Measurements from ENCODE around the gene RET. TPM values are rescaled to one million over a fixed set of nuclear protein-coding genes. Genes with fewer than 3 reads are reported as not detected.

The RET gene
- total RNA-seq, 1 experiment from 2014 or later, result 0.37 TPM

DNA sequence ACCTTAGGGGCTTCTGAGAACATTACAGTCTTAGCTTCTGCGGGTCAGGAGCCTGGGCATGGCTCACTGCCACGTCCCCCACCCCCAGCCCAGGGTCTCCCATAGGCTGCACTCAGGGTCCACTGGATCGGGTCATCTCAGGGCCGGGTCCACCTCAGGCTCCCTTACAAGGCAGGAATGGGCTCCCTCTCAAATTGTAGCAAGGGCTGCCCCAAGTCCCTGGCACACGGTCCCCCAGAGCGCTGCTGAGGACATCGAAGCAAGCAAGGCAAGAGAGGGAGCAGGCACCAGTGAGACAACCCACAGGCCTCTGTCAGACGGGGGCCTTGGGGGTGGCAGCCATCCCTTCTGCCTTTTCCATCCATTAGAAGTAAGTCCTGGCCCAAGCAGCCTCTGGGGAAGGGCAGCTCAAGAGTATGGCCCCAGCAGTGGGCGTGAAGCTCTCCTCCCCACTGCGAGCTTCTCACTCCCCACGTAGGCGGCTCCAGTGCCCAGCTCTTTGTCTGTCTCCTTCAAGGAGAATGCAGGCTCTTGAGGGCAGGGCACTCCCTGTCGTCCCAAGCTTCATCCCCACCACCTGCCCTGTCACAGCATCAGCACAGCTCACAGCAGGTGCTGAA lies 18.0 kb upstream of the RET start:
- DNase-seq (ENCODE audit: low read depth), result no peak
- in situ Hi-C loops (cut with HindIII; ENCODE audit: low pct_unique_long_range_greater_than_20kb, low sequenced_read_pairs), result no loop called here

DNA sequence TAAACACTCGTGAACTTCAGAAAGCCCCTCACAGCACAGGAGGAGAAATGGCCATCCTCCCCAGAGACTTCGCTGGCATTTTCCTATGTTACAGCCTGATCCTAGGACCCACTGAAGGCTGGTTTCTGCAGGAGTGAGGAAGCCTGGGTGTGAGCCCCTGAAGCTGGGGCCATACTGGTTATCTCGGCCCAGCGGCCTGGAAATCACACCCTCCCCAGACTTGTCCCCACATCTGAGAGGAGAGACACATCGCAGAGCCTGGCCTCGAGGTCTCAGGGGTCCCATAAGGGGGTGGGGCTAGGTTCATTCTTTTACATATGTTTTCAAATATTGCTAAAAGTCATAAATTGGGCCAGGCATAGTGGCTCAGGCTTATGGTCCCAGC lies 17.5 kb upstream of the RET start:
- no peak for DNase-seq (ENCODE audit: low read depth)
- in situ Hi-C loops (cut with HindIII; ENCODE audit: low pct_unique_long_range_greater_than_20kb, low sequenced_read_pairs), result no loop called here

DNA sequence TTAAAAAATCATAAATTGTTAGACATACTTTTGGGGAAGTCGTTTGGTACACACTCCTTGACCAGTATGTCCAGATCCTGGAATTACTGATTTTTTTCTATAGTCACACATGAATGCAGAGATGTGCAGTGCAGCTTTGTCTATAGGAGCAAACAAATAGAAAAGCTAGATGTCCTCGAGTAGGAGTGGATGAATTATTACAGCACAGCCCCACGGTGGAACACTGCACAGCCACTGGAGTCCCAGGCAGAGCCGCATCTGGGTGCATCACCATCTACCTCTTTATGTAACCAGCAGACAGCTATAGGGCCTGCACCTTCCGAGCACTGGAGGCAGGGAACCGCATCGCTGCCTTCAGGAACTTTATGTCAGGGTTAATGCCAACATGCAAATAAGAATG lies 17.0 kb upstream of the RET start:
- no peak for DNase-seq (ENCODE audit: low read depth)
- in situ Hi-C loops (cut with HindIII; ENCODE audit: low pct_unique_long_range_greater_than_20kb, low sequenced_read_pairs), result no loop called here

DNA sequence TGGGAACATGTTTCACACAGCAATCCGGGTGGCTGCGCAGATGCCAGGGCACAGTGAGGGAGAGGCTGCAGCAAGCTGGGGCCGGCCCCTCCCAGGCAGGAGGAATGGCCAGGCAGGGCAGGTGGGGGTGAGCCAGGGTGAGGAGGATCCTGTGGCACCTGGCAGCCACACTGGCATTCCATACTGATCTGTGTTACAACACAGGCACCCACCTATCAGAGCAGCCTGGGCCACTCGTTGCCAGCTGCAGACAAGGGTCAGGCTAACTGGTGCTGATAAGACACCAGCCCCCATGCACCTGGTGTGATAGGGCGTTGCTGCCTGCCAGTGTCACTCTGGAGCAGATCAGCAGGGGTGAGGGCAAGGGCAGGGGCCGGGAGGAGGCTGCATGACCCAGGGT lies 16.6 kb upstream of the RET start:
- no peak for DNase-seq (ENCODE audit: low read depth)
- in situ Hi-C loops (cut with HindIII; ENCODE audit: low pct_unique_long_range_greater_than_20kb, low sequenced_read_pairs), result no loop called here

DNA sequence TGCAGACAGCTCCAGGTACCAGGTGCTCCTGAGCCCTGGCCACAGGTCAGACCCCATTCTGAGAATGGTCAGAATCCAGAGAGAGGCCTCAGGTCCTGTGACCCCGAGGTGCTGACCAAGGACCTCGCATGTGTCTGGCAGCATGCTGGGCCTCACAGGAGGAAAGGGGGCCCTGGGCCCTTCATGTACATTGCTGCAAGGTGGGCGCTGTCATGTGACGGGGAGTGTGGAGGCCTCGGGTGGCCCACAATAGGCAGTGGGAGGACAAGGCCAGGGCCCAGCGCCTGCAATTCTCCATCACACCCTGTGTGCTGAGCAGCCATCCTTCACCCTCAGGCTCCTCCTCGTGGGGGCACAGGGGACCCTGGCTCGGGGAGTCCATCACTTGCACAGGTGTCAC lies 15.5 kb upstream of the RET start:
- no peak for DNase-seq (ENCODE audit: low read depth)
- in situ Hi-C loops (cut with HindIII; ENCODE audit: low pct_unique_long_range_greater_than_20kb, low sequenced_read_pairs), result no loop called here

DNA sequence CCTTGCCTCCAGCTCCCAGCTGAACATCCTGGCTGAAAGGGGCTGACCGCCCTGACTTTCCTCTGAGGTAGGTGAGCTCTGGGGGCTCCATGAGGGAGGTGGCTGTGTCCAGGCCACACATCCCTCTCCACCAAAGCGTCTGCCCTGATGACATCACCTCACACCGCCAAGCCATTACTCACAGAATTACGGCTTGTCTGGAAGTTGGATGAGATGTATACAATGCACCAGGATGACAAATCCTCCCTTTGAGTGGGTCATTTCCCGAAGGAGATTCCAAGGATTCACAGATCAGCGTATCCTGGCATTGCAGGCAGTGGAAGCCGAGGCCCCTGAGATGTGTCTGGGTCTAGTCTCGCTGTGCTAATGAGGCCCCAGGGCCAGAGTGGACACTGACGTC lies 15.1 kb upstream of the RET start:
- DNase-seq (ENCODE audit: low read depth), result no peak
- in situ Hi-C loops (cut with HindIII; ENCODE audit: low pct_unique_long_range_greater_than_20kb, low sequenced_read_pairs), result no loop called here

DNA sequence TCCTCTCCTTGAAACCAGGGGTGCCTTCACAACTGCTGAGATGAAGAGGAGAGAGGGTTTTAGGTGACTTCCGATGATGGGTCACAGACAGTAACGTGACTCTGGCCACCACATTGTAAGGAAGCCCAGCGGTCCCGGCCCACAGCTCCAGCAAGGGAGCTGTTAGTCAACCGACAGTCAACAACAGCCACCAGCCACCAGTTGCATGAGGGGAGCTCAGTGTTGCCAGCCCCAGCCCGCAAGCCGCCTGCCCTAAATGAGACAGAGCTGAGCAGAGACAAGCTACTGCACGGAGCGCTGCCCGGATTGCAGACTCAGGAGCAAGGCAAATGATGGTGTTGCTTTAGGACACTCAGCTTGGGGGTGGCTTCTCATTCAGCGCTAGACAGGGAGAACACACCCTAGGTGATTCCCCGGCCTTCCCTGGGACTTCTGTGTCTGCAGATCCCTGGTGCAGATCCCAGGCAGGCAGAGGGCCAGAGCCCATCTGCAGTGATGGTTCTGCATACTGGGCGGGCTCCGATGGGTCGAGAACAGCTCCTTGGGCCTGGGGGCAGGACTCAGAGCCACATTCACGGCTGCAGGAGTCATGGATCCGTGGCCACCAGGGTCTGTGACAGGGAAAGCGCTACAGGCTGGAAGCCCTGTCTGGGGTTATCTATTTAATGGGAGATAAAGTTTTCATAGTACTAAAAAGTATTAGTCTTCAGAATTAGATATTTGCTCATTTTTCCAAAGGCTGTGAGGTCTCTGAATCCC lies 14.3 kb upstream of the RET start:
- no peak for DNase-seq (ENCODE audit: low read depth)
- in situ Hi-C loops (cut with HindIII; ENCODE audit: low pct_unique_long_range_greater_than_20kb, low sequenced_read_pairs), result no loop called here

DNA sequence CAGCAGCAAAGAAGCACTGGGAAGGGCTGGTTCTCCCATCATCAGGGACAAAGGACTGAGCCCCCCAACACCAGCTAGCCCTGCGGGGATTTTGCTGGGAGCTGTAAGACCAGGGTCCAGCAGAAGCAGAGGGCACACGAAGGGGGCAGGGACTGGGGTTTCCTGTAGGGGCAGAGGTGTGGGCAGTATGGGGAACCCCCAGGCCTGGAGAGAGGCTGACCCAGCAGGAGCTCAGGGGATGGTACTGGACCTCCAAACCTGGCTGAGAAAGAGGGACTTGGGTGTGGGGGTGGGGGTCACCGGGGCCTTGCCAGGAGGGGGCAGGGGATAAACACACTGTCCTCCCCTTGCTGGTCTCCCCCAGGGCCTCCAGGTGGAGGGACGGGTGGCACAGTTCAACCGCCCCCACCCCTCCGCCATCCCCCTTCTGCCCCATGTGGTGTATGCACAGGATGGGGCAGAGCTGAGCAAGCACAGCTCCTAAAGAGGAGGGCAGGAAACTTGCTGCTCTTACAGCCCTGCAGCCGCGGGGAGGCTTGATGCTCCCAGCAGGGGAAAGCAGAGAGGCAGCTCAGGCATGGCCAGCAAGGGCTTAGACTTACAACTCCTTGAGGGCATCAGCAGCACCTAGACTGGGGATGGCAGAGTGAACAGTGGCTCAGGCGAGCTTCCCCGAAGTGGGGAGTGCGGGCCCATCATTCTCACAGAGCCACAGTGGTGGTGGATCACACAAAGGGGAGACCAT lies 12.4 kb upstream of the RET start:
- in situ Hi-C loops (cut with HindIII; ENCODE audit: low pct_unique_long_range_greater_than_20kb, low sequenced_read_pairs), result no loop called here

DNA sequence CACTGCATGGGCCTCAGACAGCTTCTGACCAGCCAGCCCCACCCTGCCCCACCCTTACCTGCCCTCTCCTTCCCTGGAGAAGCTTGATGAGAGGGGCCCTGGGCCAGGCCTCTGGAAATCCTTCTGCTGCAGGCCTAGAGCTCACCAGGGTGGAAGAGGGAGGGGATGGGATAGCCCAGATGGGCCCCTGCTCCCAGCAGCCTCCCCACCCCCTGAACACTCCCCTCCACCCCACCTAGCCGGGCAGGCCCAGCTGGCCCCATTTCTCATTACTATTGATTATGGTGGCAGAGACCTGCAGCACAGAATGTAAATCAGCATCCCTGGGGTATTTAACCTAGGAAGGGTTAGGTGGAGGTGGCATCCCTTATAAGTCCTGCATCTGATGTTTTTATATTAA lies 11.6 kb upstream of the RET start:
- in situ Hi-C loops (cut with HindIII; ENCODE audit: low pct_unique_long_range_greater_than_20kb, low sequenced_read_pairs), result no loop called here
- DNase-seq (ENCODE audit: low read depth), result no peak

More for the DNA sequence above, 12.4 kb upstream of the RET start:
- no peak for DNase-seq (ENCODE audit: low read depth)

DNA sequence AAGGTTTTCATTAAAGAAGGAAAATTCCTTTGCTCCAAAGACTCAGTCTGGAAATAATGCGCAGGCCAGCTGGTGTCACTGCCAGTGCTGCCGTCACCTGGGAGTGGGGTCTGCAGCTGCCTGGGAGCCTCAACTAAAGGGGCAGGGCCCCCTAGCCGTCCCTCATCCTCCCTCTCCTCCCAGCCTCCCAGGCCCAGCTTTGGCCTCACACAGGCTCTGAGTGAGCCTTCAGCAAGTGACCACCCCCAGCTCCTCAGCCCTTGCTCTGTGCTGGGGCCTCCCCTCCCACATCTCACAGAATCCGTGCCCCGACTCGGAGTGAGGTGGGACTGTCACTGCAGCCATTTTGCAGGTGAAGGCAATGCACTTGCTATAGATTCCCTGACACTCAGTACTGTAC lies 11.1 kb upstream of the RET start:
- in situ Hi-C loops (cut with HindIII; ENCODE audit: low pct_unique_long_range_greater_than_20kb, low sequenced_read_pairs), result no loop called here
- no peak for DNase-seq (ENCODE audit: low read depth)

DNA sequence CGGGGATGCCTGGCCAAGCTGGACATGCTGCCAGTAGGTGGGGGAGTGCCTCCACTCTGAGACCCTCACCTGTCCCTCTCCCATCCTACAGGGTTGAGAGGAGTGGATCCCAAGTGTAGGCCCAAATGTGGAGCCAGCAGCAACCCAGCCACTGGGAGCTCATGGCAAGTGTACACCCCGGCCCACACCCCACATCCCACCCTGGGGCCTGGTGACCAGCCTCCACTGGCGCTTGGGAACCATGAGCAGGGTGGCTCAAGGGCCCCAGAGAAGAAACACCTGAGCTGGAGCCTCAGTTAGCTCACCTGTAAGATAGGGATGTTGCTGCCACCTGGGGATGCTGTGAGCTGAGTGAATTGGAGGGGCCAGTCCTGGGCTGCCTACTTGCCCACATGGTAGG lies 10.4 kb upstream of the RET start:
- in situ Hi-C loops (cut with HindIII; ENCODE audit: low pct_unique_long_range_greater_than_20kb, low sequenced_read_pairs), result no loop called here
- no peak for DNase-seq (ENCODE audit: low read depth)

DNA sequence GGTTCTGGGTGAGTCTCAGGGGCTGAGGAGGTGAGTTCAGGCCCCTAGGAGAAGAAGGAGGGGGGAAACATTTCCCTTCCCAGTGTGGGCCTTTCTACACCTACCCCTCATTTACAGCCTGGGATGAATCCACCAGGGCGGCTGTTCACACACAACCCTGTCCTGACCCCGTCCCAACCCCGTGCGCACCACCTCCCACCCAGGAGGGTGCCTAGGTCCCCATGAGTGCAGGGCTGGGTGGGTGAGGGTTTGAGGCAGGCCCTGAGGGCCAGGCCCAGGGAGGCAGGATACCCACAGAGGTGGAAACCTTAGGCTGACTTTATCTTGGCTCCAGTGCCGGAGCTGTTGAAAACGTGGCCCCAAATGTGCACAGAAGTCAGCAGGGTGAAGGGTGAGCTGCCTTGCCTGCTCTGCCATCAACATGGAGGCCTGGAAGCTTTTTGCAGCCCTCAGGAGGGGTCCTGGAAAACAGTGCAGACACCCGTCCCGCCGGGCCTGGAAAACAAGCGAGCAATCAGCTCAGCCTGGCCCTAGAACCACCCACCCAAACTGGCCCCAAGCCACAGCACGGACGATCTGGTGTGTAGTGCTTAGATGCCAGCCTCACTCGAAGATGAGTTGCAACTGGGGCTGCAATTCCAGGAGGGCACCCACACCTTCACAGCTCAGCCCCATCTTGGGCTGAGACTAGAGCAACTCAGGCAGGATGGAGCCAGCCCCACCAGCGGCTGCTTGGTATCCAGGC lies 9.3 kb upstream of the RET start:
- in situ Hi-C loops (cut with HindIII; ENCODE audit: low pct_unique_long_range_greater_than_20kb, low sequenced_read_pairs), result no loop called here
- DNase-seq (ENCODE audit: low read depth), result no peak

DNA sequence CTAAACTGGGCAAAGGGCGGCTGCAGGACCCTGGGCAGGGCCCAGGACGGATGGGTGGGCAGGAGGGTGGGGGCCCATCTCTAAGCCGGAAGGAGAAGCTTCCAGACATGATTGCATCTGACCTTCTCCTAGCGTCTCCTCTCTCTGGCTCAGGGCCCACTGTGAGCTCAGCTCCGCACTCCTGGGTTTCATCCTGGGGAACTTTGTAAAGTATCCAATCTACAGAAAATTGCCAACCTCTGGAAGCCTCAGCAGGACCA lies 8.8 kb upstream of the RET start:
- in situ Hi-C loops (cut with HindIII; ENCODE audit: low pct_unique_long_range_greater_than_20kb, low sequenced_read_pairs), result no loop called here
- DNase-seq (ENCODE audit: low read depth), result no peak

DNA sequence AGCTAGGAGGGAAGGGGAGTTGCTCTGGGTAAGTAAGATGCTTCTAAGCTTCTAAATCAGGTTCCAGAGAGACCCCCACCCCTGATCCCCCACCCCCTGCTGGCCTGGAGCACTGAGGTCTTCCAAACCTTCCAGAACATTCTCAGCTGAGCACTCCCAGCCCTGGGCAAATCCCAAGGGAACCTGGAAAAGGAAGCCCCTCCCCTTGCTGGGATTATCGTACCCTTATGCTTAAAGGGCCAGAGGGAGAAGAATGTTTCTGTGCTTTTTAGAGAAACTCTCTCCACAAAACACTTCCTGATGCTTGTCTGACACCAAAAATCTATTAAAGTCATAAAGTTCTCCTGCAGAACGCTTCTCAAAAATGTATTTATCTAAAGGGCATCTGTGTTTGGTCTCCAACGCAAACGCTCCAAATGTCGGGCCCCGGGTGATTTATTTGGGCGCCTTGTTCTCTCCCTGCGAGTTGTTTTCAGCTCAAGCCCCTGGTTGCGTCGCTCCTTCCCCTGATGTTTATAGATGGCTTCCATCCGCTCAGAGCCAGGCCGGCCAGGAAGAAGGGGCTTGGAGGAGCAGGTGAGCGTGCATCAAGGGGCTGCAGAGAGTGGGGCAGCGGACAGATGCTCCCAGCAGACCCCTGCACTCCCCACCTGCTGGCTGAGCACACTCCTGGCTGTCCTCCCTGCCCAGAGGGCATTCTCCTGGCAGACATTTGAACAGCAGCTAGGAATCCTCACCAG lies 8.2 kb upstream of the RET start:
- DNase-seq (ENCODE audit: low read depth), result no peak
- in situ Hi-C loops (cut with HindIII; ENCODE audit: low pct_unique_long_range_greater_than_20kb, low sequenced_read_pairs), result no loop called here

DNA sequence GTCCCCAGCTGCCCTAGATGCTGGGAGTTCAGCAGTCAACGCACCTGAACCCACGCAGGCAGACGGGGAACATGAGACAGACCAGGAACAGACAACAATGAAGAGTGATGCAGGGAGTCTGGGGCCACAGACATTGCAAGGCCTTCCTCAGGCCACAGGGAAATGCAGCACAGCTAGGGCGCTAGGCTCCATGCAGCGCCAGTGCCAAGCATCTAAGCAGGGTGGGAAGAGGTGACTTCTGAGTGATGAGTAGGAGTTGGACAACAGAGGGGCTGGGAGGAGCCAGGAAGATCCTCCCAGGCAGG lies 7.7 kb upstream of the RET start:
- no peak for DNase-seq (ENCODE audit: low read depth)
- in situ Hi-C loops (cut with HindIII; ENCODE audit: low pct_unique_long_range_greater_than_20kb, low sequenced_read_pairs), result no loop called here

DNA sequence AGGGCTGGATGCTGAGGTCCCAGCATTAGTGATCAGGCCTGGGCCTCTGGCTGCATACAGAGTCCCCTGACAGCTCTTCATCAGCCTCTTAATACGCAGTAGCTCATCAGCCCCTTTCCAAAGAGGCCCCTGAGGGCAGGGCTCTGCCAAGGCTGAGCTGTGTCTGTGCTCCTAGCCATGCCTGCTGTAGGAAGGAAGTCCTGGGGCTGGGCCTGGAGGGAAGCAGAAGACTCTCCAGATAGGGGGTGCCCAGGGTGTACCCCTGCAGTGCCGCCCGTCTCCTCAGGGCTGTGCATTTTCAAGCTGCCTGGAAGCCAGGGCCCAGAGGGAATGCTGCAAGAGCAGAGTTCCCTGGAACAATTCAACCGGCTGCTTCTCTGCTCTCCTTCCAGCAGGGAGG lies 7.3 kb upstream of the RET start:
- in situ Hi-C loops (cut with HindIII; ENCODE audit: low pct_unique_long_range_greater_than_20kb, low sequenced_read_pairs), result no loop called here

DNA sequence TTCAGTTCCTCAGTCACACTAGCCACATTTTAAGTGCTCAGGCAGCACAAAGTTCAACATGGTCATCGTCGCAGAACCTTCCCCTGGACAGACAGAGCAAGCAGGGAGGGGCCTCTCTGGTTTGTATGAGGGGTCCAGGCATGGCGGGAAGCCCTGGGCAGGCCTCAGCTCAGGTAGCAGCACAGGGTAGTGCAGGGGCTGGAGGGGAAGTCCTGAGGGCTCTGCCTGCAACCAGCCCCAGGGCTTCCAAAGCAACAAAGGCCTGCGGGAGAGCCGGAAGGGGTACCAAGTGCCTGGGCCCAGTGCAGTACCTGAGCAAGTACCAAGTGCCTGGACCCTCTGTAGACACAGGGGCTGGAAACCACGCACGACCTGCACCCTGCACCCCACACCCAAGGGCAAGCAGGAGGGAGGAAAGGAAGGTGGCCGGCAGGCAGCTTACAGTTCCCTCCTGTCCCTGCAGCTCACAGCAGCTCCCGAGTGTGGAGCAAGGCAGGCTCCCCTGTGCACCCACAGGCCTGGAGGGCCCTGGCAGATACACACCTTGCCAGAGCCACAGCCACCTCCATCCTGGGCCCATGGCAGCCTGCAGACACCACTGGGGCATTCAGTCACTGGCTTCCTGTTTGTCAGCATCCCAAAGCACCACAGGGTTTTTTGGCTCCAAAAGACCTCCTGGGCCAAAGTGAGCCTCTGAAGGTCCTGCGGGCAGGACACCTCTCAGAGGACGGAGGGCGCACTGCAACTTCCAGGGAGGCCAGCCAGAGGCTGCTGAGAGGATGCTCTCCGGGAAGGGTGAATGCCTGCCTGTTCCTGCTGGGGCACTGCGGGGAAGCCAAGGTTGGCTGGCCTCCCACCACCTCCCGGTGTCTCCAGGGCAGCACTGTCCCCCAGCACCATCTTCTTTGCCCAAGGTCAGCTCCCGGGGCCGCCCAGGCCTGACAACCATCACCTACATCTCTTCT lies 6.5 kb upstream of the RET start:
- in situ Hi-C loops (cut with HindIII; ENCODE audit: low pct_unique_long_range_greater_than_20kb, low sequenced_read_pairs), result no loop called here
- DNase-seq (ENCODE audit: low read depth), result no peak

More for the DNA sequence above, 7.3 kb upstream of the RET start:
- no peak for DNase-seq (ENCODE audit: low read depth)

Data from Caki2 (cell line).